A549 (cell line): ENCODE results near the gene ATP10A.

Experiments used
- CBX2 ChIP-seq: fragments of 200-600 bp; sonication (generic); IDR thresholded peaks from 2 replicates; pipeline ENCODE4 v1.6.1; 2016; ENCODE audit warnings: low read depth, mild to moderate bottlenecking, borderline replicate concordance
- CTCF ChIP-seq: fragments of >200 bp; sonication (Bioruptor Twin); formaldehyde crosslinking; IDR thresholded peaks from 3 replicates; pipeline ENCODE4 v1.5.1; 2016
- ELK1 ChIP-seq: fragments of 150-350 bp; IDR thresholded peaks from 2 replicates; pipeline ENCODE4 v1.6.1; 2014; ENCODE audit warnings: low read depth, mild to moderate bottlenecking, low read length
- ESRRA ChIP-seq: fragments of 150-350 bp; IDR thresholded peaks from 2 replicates; pipeline ENCODE4 v1.6.1; 2014; ENCODE audit warnings: mild to moderate bottlenecking, low read length, borderline replicate concordance
- HES2 ChIP-seq: fragments of >200 bp; sonication (Bioruptor Twin); formaldehyde crosslinking; IDR thresholded peaks from 2 replicates; pipeline ENCODE4 v1.6.1; 2016
- KDM1A ChIP-seq: fragments of 200-600 bp; sonication (generic); IDR thresholded peaks from 2 replicates; pipeline ENCODE4 v1.6.1; 2016; ENCODE audit warnings: low read depth, mild to moderate bottlenecking
- MAX ChIP-seq: IDR thresholded peaks from 2 replicates; pipeline ENCODE4 v1.6.1; 2012
- MYC ChIP-seq: IDR thresholded peaks from 2 replicates; pipeline ENCODE4 v1.6.1; 2012; ENCODE audit warnings: mild to moderate bottlenecking, inconsistent platforms, low read length, improper control_type of control experiment, borderline replicate concordance
- PBX3 ChIP-seq: IDR thresholded peaks from 2 replicates; pipeline ENCODE4 v1.6.1; 2012
- POLR2AphosphoS2 ChIP-seq: conservative IDR thresholded peaks from 2 replicates; pipeline ENCODE4 v1.6.1; 2012; ENCODE audit warnings: low read length, improper control_type of control experiment, inconsistent platforms
- RCOR1 ChIP-seq: fragments of 150-350 bp; IDR thresholded peaks from 2 replicates; pipeline ENCODE4 v1.6.1; 2014; ENCODE audit warnings: antibody characterized with exemption, low read length, low read depth

- no peak for TF ChIP-seq PBX3
- no peak for TF ChIP-seq MYC
- no peak for TF ChIP-seq ELK1
- no peak for TF ChIP-seq MAX
- no peak for TF ChIP-seq ESRRA
- no peak for TF ChIP-seq KDM1A
- TF ChIP-seq CTCF, result no peak
- no peak for TF ChIP-seq POLR2AphosphoS2
- no peak for TF ChIP-seq RCOR1
- no peak for TF ChIP-seq CBX2
- no peak for TF ChIP-seq HES2
Measured at GRCh38 chr15:25890529-25890928, 27.4 kb upstream of the ATP10A start.
